ENCODE data around the gene PLIN5.
"Not testable (repeated sequence)": the region's sequence is repeated elsewhere in the genome, so short reads cannot be mapped to it uniquely, and the experiment has no call there.

The PLIN5 gene

DNA sequence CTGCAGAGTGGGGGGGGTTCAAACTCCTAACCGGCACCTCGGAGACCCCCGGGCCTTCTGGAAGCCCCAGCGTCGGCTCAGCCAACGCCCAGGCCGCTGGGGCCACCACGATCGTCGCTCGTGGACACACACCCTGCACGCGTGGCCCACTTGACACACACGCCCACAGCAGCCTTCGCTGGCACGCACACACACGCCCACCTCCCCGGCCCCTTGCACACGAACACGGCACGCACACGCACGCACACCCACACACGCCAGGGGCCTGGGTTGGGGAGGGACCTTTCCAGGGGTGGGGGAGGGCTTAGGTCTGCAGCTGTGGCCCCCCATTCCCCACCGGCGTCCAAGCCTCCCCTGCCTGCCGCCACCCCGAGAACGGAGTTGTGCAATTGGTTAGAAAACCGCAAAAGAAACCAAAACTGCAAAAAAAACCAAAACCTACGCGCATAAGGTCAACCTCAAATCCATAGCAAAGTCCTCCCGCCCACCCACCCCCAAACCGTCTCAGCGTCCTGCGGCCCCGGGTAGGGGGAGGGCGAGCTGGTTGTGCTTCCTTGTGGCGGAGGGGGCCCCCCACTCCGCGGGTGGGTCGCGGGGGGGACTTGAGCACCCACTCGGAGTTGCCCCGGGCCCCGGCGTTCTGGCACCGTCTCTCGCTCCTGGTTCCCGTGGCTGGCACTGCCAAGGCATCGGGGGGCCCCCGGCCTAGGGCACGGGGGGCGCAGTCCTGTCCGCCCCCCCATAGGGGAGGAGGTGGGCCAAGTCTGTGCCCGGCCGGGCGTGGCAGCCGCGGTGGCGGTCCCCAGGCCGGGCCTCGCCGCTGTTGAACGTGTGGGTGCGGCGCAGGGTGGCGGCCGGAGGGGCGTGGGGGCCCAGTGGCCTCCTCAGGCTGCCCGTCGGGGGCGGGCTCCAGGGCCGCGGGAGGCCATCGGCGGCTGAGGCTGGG lies 8.1 kb upstream of the PLIN5 start:
- DNase-seq: no peak

DNA sequence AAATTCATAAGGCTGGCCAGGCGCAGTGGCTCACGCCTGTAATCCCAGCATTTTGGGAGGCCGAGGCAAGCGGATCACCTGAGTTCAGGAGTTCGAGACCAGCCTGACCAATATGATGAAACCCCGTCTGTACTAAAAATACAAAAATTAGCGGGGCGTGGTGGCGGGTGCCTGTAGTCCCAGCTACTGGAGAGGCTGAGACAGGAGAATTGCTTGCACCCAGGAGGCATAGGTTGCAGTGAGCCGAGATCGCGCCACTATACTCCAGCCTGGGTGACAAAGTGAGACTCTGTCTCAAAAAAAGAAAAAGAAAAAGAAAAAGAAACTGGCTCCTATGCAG lies 6.8 kb upstream of the PLIN5 start:
- DNase-seq: not testable (repeated sequence)

DNA sequence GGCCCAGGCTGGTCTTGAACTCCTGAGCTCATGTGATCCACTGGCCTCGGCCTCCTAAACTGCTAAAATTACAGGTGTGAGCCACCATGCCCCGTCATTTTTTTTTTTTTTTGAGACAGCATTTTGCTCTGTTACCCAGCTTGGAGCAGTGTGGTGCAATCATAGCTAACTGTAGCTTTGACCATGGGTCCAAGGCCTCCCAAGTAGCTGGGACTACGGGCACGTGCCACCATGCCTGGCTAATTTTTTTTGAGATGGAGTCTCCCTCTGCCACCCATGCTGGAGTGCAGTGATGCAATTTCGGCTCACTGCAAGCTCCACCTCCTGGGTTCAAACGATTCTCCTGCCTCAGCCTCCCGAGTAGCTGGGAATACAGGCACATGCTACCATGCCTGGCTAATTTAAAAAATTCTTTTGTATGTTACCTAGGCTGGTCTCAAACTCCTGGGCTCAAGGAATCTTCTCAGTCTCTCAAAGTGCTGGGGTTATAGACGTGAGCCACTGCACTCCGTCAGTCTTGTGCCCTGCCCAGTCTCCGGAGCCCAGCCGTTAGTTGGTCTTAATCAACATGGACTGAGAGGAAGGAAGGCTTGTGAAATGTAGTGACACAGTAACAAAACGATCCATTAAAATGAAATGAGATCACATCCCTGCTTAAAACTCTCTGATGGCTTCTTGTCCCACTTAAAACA lies 6.2 kb upstream of the PLIN5 start:
- no peak for DNase-seq

DNA sequence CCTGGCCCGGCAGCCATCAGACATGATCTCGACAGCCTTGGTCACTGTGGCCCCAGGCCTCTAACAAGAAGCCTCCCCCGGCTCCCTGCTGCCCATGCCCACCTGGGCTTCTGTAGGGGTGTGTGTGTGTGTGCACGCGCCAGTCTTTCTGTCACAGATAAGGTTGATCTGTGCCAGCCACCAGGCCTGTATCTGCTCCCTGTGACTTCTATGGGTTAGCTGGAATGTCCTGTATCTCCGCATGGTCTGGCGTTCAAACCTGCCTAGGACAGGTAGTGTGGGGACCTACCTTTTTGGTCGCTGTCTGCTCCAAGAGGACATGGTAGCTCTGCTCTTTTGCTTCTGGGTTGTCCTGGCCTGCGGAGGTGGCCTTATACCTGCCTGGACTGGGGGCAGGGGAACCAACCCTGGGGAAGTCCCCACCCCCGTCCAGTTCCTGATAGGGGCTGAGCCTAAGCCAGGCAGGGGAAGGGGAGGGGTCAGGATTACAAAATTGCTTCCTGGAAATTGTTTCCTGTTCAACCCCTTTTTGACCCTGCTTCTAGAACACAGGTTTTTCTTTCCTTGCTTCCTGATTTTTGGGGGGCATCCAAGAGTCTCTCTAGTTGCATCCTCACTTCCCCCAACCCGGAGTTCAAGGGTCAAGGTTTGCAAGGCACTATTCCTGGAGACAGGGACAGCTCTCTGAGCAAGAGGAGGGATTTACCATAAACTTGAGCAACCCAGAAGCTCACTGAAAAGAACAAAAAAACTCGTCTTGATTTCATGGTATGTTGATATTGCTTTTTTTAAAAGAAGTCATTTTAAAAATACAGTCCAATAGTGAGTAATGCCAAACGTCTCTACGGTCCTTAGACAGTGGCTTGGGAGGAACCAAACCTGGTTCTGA lies 4.9 kb upstream of the PLIN5 start, which contains the start of gene LRG1:
LRG1 (minus strand) TSS at position 344 of the 889 bp plus-strand sequence; CDS start at position 321, 23 bp downstream.
- DNase-seq: no peak

DNA sequence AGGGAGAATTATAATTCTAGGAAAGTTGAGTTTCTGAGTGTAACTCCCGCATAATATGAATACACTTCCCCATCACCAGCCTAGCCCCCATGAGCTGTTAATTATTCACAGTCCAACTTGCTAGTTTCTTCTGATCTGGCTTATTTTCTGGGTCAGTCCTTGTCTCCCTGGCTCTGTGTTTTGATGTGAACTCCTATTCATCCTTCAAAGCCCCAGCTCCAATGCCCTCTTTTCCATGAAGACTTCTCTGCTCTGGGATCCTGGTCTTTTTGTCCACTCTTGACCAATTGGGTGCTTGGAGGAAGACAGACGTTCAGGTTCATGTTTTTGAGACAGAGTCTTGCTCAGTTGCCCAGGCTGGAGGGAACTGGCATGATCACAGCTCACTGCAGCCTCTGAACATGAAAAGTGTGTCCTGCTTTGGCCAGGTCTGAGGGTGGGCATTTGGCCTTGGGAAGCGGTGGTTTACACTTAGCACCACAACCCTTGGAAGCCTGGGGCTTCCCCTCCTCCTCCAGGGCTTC lies 4.2 kb upstream of the PLIN5 start:
- DNase-seq: no peak

DNA sequence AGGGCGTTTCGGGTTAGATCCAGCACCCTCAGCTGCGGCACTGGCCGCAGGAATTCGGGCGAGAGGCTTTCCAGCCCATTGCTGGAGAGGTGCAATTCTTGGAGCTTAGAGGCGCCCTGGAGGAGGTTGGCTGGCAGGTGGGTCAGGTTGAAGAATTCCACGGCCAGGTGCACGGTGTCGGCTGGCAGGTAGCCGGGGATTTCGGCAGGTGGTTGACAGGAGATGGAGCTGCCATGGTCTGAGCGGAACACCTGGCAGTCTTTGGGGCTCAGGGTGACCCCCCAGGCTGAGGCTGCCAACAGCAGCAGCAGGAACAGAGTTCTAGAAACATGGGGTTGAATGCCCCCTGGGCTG lies 3.6 kb upstream of the PLIN5 start:
- DNase-seq: no peak

DNA sequence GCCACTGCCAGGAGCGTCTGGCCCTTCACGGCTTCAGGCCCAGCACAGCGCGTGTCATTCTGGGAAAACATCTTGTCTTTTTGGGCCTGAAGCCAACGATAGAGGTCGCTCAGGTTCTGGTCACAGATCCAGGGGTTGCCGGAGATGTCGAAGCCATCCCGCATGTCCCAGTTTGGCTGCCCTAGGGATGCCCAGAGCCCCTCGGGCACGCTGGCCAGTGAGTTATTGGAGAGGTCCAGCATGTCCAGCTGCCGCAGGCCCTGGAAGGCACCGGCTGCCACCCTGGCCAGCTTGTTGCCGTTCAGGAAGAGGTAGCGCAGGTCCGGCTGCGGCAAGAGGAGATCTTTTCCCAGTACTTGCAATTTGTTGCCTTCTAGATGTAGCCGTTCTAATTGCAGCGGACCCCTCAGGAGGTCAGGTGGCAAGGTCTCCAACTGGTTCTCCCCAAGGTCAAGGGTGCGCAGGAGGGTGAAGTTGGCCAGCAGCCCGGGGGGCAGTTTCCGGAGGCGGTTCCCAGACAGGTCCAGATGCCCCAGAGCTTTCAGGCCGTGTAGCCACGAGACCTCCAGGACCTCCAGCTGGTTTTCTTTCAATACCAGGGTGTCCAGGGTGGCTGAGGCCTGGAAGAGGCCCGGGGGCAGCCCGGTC lies 3.1 kb upstream of the PLIN5 start:
- peak; percentile 45 to 48 for DNase-seq

DNA sequence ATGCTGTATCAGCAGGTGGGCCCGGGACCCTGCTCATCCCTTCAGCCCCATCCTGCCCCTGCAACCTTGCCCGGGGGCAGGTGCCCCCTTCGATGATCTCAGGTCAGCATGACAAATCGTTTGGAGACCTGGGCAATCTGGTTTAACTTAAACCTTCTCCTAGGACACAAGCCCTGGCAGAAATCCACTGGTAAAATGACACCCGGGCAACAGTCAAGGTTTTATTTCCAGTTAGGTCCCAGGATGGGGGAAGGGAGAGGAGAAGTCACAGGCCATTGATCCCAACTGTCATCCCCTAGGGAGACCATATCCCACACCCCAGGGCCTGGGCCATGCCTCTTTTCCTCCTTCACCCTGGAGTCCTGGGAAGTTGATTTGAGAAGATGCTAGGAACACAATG lies 1.8 kb upstream of the PLIN5 start:
- DNase-seq: no peak

DNA sequence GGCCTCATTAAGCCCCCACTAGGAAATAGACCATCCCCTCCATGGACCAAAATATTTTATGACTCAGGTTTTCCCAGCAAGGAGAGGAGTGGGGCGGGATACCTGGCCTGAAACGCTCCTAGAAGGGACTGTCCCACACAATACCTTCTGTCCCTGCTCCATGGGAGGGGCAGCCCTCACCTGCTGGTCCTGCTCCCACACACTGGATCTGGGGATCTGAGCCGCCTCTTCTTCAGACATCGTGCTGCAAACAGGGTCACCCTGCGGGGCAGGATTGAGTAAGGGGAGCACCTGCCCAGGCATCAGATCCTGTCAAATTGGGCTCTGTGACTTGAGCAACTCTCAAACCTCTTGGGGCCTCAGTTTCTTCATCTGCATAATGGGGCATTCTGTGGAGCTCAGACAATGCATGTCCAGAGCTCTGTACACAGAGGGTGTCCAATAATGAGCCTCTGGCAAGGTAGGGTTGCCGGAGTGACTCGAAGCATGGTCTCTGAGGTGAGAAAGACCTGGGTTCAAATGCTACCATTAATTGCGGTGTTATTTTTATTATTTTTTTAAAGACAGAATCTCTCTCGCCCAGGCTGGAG lies 1.1 kb downstream of the PLIN5 start:
- DNase-seq: no peak

DNA sequence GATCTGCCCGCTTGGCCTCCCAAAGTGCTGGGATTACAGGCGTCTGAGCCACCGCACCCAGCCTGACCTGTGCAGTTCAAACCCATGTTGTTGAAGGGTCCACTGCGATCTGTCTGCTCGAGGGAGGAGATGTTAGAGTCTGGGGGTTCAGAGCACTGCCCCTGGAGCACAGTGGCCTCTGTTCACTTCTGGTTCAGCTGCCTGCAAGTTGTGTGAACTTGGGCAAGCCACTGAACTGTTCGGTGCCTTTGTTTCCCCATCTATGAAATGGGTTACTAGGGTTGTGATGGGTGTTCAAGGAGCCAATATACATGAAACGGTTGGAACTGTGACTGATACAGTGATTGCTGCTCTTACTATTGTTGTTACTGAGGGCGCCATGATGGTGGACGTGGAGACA lies 1.7 kb downstream of the PLIN5 start:
- no peak for DNase-seq

DNA sequence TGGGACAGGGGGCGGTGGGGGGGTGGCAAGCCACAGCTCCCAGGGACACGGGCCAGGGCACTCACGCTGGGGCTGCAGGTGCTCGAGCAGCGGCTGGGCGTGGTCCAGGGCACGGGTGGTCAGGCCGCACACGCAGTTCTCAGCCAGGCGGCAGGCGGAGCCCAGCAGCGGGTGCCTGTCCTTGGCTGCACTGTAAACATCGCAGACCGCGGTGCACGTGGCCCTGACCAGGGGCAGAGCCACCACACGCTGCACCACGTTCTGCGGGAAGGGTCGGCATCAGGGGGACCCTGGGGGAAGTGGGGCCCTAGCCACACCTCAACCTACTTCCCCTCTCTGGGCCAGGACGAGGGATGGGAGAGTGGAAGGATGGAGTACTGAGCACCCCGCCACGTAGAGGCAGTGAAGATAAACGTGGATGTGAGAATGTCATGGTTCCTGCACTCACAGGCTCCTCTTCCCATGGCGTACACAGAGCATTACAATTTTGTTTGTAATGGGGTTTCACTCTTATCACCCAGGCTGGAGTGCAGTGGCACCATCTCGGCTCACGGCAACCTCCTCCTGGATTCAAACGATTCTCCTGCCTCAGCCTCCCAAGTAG lies 3.4 kb downstream of the PLIN5 start:
- peak in 1 of 2 experiments; percentile 28 for DNase-seq

DNA sequence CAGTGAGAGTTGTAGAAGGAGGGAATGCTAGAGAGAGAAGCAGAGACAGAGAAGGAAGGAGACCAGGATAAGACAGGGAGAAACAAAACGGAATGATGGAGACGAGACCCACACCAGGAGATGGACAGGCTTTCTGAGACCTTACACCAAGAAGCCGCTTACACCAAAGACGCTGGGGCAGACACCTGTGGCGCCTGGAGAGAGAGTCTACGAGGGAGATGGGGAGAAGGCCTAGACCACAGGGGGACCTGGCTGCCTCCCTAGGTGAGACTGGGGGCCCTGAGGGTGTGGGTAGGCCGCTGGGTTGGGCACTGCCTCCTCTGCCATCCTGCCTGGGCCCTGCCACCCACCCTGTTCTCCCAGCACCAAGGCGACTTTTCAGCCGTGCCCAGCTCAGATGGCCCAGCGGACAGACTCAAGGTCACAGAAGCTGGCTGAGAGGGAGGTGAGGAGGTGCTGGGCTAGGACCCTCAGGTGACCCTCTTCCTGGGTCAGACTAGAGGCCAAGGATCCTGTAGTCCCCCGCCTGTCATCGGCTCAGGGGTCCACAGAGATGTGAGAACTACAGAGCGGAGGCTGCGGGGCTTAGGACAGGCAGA lies 5.0 kb downstream of the PLIN5 start:
- no peak for DNase-seq

DNA sequence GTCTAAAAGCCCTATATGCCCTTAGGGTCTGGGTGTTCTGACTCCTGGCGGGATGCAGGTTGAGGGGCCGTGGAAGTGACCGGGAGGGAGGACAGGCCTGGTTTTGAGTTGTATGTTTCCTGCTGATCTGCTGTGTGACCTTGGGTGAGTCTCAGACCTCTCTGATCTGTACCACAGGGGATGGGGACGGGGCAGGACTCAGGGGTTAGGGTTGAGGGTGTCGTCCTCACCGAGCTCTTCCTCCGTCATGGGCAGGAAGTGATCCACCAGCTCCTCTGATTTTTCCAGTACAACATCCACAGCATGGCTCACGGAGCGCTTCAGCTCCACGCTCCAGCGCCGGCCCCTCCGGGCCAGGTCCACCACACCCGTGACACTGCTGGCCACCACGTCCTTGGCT lies 6.2 kb downstream of the PLIN5 start:
- DNase-seq: no peak

DNA sequence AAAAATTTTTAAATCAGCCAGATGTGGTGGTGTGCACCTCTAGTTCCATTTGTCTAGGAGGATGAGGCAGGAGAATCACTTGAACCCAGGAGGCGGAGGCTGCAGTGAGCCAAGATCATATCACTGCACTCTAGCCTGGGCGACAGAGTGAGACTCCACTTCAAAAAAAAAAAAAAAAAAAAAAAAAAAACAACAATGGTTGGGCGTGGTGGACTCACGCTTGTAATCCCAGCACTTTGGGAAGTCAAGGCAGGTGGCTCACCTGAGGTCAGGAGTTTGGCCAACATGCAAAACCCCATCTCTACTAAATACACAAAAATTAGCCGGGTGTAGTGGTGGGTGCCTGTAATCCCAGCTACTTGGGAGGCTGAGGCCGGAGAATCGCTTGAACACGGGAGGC lies 7.6 kb downstream of the PLIN5 start:
- DNase-seq: not testable (repeated sequence)

DNA sequence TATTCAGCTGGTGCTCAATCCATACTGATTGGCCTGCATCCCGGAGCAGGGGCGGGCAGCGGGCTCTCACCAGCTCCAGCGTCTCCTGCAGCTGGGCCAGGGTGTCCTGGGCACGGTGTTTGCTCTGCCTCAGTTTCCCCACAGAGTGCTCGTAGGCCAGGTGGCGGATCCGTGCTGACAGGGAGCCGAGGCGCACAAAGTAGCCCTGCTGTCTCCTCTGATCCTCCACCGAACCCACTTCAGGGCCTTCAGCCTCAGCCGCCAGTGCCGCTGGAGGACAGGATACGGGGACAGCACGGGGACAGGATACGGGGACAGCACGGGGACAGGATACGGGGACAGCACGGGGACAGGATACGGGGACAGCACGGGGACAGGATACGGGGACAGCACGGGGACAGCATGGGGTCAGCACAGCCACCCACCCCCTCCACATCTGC lies 9.4 kb downstream of the PLIN5 start:
- DNase-seq: no peak

DNA sequence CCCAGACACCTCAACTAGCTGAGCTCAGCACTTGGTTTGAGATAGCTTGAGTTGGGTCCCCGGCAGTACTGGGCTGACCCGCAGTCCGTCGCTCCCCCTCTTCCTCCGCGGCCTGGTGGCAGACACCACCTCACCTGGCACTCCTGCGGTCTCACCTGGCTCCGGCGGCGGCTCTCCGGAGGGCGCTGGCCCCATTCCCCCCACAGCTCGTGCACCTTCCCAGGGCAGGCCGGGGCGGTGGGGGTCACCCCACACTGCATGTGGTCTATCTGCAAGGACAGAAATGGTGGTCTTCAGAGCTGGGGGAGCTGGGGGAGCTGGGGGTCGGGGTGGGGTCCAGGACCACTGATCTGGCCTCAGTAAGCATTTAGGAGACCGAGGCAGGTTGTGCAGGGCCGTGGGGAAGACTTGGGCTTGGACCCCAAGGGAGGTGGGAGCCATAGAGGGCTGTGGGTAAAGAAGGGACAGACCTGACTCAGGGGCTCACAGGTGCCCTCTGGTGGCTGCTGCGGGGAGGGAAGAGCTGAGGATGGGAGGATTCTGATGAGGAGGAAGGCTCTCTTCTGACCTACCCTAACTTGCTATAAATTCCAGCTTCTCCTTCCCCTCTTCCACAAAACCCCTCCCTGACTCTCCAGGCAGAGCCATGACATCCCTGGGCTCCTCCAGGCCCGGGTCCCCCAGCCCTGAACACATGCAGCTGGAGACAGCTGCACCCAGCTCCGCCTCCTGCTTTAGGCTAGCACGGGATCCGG lies 10.0 kb downstream of the PLIN5 start:
- DNase-seq: peak in 1 of 2 experiments; percentile 12

DNA sequence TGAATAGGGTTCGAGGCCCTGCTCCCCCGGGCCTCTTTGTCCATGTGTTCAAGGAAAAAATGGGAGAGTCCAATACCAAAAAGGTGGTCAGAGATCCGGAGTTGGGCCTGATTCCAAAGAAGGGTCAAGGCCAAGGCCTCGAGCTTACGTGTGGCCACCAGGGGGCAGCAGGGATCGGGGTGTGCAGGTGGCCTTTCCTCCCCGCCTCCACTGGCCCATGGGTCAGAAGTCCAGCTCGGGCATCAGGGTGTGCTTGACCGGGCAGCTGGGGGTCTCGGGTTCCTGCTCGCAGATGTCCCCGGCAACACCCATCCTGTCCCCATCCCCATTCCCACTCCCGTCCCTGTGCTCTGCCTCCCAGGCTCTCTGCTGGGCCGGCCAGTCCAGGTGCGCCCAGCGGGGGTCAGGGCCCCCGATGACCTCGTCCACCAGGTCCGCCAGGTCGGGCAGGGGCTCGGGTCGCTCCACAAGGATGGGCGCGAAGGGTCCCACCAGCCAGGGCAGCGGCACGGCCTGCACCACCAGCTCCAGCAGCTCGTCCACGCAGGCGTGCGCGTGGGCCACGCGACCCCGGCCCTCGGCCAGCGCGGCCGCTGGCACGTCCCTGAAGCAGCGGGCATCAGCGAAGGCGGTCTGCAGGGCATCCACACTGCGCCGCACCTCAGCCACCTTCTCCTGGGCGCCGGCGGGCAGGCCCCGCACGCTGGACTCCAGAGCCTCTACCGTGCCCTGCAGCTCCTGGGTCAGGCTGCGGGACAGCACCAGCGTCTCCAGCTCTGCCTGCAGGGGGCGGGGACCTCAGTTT lies 11.5 kb downstream of the PLIN5 start:
- DNase-seq: peak; percentile 15 to 59

DNA sequence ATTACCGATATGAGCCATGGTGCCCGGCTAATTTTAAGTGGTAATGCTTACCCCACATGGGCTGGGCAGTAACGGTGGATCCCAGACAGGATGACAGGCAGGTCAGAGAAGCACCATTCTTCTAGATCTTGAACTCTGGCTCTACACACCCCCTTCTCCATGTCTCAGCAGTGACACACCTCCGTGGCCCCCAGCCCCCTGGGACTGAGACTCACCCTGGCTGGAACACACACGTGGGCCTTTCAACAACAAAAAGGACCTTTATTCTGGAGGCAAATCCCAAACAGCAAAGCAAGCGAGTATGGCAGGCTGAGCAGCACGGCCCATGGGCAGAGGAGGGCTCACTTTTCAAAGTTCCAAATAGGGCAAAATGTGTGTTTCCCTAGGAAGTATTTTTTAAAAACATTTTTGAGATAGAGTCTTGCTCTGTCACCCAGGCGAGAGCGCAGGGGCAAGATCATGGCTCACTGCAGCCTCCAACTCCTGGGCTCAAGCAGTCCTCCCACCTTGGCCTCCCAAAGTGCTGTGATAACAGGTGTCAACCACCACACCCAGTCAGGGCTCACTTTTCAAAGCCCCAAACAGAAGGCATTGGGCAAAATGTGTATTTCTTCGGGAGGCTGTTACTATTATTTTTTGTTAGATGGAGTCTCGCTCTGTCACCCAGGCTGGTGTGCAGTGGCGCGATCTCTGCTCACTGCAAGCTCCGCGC lies 12.6 kb downstream of the PLIN5 start:
- no peak for DNase-seq

DNA sequence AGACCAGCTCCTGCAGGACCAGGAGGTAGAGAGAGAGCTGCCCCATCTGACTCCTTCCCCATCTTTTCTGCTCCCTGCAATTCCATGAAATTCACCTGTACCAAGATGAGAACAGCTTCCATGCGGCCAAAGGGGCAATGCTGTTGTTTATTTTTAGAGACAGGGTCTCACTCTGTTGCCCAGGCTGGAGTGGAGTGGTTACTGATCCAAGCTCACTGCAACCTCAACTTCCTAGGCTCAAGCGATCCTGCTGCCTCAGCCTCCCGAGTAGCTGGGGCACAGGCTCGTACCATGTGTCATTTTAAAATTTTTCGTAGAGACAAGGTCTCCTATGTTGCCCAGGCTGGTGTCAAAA lies 13.2 kb downstream of the PLIN5 start:
- no peak for DNase-seq
